Nephron (organoid): ENCODE measurements around the gene KIR2DL3.

Experiments used
- H3K27ac Mint-ChIP-seq, 3 experiments: 2 replicates each; pipeline ENCODE4 v1.8.0; 2020; ENCODE audit warnings: mixed read lengths in 3 of 3, mild to moderate bottlenecking in 2 of 3, moderate library complexity in 1 of 3
- H3K27me3 Mint-ChIP-seq: 2 replicates; pipeline ENCODE4 v1.8.0; 2021; ENCODE audit warnings: low read depth, mild to moderate bottlenecking, moderate library complexity, mixed read lengths
- H3K36me3 Mint-ChIP-seq: 2 replicates; pipeline ENCODE4 v1.8.0; 2020; ENCODE audit warnings: low read depth, mixed read lengths
- H3K4me1 Mint-ChIP-seq: 2 replicates; pipeline ENCODE4 v1.8.0; 2020; ENCODE audit warnings: mixed read lengths
- H3K4me3 Mint-ChIP-seq, 3 experiments: 2 replicates each; pipeline ENCODE4 v1.8.0; 2020; ENCODE audit warnings: mild to moderate bottlenecking in 3 of 3, mixed read lengths in 3 of 3, moderate library complexity in 2 of 3
- H3K9me3 Mint-ChIP-seq: 2 replicates; pipeline ENCODE4 v1.8.0; 2020; ENCODE audit warnings: mixed read lengths
- TF ChIP-seq, protein P1 (sequence below), 3 experiments: fragments of 200-600 bp; sonication (generic); IDR thresholded peaks; one replicate each; pipeline ENCODE4 v1.5.0; 2021; ENCODE audit warnings: antibody characterized with exemption in 3 of 3; ENCODE audit not compliant: unreplicated experiment in 3 of 3

KIR2DL3 gene

DNA sequence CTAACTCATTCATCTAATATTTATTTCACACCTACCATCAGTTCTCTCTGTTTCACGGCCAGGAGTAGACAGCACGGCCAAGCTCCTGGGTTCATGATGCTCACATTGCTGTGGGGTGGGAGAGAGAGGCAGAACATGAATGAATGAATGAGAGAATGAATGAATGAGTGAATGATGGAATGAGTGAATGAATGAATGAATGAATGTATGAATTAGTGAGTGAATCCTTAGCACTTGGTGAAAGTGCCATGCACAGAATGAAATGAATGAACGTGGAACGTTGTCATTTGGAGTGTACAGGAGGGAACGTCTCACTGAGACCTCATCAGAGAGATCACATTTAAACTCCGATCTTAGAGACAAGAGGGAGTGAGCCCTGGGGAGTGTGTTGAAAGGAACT, 53.2 kb downstream of the KIR2DL3 start:
- TF ChIP-seq, protein P1, sequence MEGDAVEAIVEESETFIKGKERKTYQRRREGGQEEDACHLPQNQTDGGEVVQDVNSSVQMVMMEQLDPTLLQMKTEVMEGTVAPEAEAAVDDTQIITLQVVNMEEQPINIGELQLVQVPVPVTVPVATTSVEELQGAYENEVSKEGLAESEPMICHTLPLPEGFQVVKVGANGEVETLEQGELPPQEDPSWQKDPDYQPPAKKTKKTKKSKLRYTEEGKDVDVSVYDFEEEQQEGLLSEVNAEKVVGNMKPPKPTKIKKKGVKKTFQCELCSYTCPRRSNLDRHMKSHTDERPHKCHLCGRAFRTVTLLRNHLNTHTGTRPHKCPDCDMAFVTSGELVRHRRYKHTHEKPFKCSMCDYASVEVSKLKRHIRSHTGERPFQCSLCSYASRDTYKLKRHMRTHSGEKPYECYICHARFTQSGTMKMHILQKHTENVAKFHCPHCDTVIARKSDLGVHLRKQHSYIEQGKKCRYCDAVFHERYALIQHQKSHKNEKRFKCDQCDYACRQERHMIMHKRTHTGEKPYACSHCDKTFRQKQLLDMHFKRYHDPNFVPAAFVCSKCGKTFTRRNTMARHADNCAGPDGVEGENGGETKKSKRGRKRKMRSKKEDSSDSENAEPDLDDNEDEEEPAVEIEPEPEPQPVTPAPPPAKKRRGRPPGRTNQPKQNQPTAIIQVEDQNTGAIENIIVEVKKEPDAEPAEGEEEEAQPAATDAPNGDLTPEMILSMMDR (IDR thresholded peaks at IDR 0.05; ENCODE audit: unreplicated experiment in 3 of 3), result no peak
- no peaks in the 10 kb centered on the region for H3K4me1 Mint-ChIP-seq

DNA sequence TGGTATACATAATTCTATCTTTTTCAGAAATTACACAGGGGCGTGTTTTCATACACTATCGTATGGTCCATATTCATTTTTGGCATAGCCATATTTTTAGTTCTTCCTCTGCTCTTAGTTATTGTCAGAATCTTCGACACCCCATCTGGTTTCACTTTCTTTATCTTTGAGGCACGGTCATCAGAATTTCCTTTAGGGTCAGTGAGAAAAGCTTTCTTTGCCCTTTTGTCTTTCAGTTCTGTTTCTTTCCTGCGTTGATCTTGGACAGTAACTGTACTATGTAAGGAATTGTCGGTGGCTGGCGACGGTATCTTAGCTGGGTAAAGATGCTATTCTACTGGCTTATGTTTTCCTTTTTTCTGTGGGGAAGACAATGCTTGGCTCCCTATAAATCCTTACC, 54.5 kb downstream of the KIR2DL3 start:
- H3K9me3 Mint-ChIP-seq, result peaks cover 63% of the 10 kb centered on the region
- H3K4me3 Mint-ChIP-seq, result no peak overlapping the region
- no peaks in the 10 kb centered on the region for H3K27me3 Mint-ChIP-seq
- H3K4me1 Mint-ChIP-seq, result no peaks in the 10 kb centered on the region
- TF ChIP-seq, protein P1 (IDR thresholded peaks at IDR 0.05; ENCODE audit: unreplicated experiment in 3 of 3), result no peak
- no peak overlapping the region for H3K27ac Mint-ChIP-seq
- H3K36me3 Mint-ChIP-seq, result no peaks in the 10 kb centered on the region

More for the DNA sequence above, 53.2 kb downstream of the KIR2DL3 start:
- Mint-ChIP-seq H3K27me3 (no peaks in the 10 kb centered on the region), H3K36me3 (no peaks in the 10 kb centered on the region), H3K4me3 (no peak overlapping the region), H3K9me3 (peaks cover 63% of the 10 kb centered on the region), H3K27ac (no peak overlapping the region)

DNA sequence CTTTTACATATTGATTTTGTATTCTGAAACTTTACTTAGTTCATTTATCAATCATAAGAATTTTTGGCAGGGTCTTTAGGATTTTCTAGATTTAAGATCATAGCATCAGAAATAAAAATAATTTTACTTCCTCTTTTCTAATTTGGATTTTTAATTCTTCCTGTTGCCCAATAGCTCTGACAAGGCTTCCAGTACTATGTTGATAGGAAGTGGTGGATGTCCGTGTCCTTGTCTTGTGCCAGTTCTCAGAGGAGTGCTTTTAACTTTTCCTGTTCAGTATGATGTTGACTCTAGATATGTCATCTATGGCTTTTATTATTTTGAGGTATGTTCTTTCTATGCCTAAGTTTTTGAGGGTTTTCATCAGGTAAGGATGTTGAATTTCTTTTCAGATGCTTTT, 57.4 kb downstream of the KIR2DL3 start:
- Mint-ChIP-seq H3K4me3 (no peak overlapping the region), H3K9me3 (peaks cover 61% of the 10 kb centered on the region), H3K4me1 (no peaks in the 10 kb centered on the region), H3K36me3 (no peaks in the 10 kb centered on the region), H3K27ac (no peak overlapping the region), H3K27me3 (no peaks in the 10 kb centered on the region)
- TF ChIP-seq, protein P1 (IDR thresholded peaks at IDR 0.05; ENCODE audit: unreplicated experiment in 3 of 3), result no peak
